T-helper 22 cell (primary cell): Measurements from ENCODE around the gene FTSJ1.

Source experiments
- DNase-seq: peaks from one replicate; pipeline ENCODE4 v3.0.0-alpha.2; 2020; ENCODE audit warnings: low read depth

FTSJ1 gene

DNA sequence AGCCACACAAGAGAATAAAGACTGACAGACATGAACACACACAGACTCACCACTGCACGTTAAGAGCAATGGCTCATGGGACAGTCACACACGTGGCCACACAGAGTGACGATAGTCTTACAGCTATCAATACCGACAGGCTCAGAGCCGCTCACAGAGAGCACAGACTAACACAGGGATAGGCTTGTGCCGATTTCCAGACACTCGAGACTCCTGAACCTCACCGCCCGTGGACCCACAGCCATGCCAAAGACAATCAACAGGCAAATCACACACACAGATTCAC is 5.2 kb upstream of the FTSJ1 start:
- DNase-seq: no peak

DNA sequence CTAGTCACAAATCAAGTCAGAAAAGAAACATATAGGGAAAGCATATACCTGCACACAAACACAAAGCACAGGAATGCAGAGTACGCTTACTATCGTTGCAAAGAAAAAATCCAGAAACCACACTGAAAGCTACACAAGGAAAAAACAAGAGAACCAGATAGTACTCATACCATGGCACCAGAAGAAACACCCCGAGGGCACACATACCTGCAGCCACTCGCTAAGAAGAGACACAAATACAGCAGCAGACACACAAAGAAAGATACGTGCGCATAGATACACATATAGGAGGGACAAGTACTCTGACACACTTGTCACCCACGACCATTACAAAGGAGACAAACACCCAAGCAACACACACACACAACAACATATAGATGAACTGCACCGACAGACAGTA is 4.5 kb upstream of the FTSJ1 start:
- no peak for DNase-seq

DNA sequence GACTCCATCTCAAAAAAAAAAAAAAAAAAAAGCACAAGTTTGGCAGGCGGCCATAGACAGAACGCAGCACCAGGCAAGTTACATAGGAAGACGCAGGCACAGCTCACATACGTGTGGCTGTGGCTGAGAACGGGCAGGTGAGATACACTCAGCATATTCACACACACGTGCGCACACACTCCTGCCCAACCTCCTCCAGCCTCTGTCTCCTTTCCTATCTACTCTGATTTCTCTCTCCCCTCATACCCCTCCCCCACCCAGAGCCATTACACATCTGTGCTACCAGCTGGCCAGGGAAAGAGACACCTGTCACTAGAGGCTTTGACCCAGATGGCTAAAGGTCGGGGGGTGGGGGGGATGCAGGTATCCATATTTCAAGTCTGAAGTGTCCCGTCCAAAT is 3.8 kb upstream of the FTSJ1 start:
- DNase-seq: no peak

DNA sequence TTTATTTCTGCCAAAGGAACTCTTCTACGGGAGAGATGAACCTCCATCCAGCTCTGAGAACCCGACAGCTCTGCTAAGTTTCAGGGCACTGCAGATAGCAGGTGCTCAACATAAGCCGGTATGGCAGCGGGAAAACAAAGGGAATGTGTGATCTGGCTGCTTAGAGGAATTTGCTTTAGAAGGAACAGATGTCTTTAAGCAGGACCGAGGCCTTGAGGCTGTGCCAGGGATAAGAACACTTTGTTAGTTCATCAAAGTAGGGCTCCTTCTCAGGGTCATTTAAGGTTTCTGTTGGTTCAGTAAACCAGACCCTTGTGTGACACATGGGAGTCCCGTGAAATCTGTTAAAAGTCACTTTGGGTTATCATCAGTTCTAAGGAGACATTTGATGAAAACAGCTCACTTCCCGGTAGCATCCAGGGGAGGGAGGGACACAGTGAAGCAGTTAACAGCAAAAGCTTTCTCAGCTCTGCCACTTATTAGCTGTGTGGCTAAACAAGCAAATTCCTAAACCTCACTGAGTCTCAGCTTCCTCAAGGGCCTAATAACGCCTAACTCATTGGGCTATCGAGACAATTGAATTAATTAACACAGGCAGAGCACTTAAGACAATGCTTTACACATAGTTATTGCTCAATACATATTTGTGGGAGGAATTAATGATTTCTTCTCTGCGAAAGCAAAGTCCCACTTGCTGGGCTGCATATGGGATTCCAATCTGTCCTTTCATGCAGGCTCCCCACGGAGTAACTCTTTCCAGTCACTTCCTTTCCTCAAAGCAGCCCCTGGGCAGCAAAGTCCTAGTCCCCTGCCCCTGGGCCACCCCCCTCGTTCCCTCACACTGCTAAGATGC is 2.9 kb upstream of the FTSJ1 start:
- DNase-seq: no peak

DNA sequence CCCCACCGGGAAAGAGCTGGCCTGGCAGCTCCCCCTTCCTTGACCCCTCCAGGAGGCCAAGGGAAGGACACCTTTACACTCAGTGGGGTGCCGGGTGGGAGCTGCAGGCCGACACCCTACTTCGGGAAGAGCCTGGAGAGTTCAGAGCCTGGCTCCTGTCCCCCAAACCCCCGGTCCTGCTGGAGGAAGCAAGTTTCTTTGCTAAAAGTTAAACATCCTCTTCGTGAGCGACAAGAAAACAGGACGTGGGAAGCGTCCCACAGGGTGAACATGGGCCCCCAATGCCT is 2.4 kb upstream of the FTSJ1 start:
- no peak for DNase-seq

DNA sequence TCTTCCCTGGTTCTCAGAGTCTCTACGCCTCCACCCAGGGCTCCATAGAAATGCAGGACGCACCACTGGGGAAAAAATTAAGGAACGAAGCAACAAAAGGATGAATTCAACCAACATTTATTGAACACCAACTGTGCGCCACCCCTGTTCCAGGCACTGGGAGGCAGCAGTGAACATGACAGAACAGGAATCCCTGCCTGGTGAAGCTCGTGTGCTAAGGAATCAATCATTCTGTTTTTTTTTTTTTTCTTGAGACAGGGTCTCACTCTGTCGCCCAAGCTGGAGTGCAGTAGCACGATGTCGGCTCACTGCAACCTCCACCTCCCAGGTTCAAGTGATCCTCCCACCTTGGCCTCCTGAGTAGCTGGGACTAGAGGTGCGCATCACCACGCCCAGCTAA is 1.9 kb upstream of the FTSJ1 start:
- DNase-seq: no peak

DNA sequence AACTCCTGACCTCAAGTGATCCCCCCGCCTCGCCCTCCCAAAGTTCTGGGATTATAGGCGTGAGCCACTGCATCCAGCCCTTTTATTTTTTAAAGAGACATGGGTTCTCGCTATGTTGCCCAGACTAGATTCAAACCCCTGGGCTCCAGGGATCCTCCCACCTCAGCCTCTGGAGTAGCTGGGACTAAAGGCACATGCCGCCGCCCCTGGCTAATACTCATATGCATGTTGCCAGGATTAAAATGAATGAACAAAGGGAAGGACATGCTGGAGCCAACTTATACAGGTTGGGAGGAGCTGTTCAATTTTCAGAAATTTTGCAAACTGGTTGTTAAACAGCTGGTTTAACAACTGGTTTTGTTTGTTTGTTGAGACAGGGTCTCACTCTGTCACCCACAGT is 1.4 kb upstream of the FTSJ1 start:
- DNase-seq: no peak

DNA sequence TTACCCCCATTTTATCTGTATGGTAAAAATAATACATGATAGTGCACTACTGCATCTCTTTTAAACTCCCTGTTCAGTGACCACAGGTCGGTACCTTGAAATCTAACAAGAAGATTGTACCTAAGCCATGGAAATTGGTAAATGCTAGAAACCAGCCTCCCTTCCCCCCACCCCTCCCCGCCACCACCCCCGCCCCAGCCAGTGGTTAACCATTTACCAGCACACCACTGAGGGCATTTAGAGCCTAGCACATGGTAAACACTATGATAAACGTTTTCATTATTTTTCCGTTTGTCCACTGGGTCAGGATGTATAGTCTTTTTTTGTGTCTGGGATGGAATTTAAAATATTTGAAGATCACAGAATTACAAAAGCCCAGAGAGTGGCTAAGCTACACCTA is 703 bp upstream of the FTSJ1 start:
- DNase-seq: no peak

DNA sequence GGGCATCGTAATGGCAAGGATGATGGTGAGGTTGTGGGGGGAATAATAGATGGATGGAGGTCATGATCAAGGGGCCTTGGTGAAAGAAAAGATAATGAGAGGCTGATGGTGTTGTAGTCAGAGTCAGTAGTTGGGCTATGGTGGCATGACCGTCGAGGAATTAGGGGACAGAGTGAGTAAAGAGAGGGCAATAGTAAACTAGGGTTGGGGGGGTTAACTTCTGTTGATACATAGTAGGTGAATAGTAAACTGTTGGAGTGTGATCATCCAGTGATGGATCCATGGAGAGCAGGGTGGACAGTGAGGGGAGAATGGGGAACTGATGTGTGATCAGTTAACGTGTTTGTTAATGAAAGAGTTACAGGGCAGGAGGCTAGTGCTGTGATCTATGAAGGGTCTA is 920 bp downstream of the FTSJ1 start:
- DNase-seq: no peak

DNA sequence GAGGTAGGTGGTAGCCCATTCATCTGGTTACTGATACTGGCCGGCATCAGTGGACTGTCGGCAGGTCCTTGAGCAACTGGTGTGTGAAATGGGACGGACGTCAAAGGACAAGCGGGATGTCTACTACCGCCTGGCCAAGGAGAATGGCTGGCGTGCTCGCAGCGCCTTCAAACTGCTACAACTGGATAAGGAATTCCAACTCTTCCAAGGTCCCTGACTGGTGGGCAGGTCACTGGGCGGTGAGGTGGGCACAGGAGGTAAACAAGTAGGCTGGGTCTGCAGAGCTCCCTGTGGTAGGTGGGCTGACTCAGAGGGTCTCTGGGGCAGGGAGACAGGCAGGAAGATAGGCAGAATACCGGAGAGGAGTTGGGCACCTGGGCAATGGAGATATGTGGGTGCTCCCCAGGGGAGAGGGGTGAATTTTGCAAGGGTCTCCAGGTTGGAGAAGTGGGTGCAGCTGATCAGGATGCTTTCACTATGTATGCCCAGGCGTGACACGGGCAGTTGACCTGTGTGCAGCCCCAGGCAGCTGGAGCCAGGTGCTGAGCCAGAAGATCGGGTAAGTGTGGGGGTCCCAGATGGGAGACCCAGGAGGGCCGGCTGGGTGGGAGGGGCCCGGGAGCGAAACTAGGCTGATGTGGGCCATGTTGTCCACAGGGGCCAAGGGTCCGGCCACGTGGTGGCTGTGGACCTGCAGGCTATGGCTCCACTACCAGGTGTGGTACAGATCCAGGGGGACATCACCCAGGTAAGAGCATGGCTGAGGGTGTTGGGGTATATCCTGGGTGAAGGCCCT is 2.2 kb downstream of the FTSJ1 start:
- DNase-seq: no peak

DNA sequence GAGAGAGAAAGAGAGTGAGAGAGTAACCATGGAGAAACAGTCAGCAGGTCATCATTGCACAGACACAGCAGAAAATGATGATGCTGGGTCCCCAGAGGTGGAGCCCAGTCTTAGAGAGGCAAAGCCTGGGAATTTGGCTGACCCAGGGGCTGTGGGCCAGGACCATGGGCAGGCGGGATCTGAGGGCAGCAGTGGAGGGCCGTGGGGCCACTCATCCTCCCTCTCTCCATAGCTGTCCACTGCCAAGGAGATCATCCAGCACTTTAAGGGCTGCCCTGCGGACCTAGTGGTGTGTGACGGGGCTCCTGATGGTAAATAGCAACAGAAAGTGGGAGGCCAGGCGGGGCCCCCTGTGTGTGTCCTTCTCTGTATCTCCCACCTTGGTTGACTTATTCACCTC is 2.8 kb downstream of the FTSJ1 start:
- no peak for DNase-seq

DNA sequence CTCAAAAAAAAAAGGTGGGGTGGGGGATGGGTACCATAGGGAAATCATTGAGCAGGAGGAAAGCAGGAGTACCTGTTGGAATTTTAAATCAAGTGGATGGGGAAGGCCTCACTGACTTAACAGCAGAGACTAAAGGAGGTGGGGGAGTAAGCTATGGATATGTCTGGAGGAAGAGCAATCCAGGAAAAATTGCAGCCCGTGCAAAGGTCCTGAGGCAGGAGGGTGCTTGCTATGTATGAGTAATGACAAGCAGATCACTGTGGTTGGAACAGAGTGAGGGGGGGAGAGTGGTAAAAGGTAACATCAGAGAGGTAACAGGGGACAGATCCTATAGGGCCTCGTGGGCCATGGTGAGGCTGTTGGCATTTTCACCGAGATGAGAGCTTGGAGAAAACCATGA is 4.1 kb downstream of the FTSJ1 start:
- DNase-seq: no peak

DNA sequence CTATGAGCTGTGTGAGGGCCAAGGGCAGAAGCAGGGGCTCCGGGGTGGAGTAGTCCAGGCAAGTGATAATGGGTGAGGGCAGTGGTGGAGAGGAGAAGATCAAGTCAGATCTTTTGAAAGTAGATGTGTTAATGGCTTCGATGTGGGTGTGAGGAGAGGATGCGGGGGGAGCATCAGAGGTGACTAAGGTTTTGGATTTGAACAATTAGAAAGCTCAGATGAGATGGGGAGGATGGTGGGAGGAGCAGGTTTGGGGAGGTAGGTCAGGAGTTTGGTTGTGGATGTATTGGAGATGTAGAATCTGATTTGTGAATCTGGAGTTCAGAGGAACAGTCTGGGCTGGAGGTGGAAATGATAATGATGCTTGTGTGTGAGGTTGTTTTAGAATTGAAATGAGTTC is 4.6 kb downstream of the FTSJ1 start:
- no peak for DNase-seq

DNA sequence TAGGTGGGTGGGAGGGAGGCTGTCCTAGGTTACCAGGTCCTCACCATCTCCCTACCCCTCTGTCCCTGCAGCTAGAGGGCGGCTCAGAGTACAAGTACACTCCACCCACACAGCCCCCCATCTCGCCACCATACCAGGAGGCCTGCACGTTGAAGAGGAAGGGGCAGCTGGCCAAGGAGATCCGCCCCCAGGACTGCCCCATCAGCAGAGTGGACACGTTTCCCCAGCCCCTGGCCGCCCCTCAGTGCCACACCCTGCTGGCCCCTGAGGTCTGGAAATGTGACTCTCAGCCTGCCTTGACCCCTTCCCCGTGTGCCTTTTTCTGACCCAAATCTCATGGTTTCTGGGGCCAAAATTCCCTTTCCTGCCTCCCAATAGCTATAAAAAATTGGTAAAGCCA is 6.5 kb downstream of the FTSJ1 start:
- no peak for DNase-seq

DNA sequence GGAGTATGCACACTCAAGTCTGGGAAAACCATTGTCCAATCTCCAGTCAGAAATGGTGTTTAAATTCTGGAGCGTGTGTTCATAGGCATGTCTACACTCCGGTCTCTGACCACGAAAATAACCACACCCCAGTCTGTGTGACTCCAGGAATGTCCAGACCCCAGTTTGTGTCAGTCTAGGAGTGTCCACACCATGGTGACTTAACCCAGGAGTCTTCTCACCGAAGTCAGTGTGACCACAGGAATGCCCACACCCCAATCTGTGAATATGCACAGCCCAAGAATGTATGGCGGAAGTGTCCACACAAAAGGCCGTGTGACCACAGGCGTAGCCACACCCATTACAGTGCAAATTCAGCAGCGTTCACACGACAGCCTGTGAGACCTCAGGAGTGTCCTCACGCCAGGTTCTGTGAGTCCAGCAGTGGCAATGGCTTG is 11.4 kb downstream of the FTSJ1 start:
- no peak for DNase-seq

DNA sequence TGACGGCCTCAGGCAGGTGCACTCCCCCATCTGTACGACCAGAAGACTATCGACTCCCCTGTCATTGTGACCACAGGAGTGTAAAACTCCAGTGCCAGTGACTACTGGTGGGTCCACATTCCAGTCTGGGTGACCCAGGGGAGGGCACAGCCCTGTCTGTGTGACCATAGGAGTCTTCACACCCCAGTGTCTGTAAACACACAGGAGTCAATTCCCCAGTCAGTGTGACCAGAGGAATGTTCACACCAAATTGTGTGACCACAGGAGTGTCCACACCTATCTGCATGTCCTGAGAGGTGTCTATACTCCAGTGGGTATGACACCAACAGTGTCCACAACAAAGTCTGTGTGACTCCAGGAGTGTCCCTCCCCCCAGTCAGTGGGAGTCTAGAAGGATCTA is 12.0 kb downstream of the FTSJ1 start:
- no peak for DNase-seq

DNA sequence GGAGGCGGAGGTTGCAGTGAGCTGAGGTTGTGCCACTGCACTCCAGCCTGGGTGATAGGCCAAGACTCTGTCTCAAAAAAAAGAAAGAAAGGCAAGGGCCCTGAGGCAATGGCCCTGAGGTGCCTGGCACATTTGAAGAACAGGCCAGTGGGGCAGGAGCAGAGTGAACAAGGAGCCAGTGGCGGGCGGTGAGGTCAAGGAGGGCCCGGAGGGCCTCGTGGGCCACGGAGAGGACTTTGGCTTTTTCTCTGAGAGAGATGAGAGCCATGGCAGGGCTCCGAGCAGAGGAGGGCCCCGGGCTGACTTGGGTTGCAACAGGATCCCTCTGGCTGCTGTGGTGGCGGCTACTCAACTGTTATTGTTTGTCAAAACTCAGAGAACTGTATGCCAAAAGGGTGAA is 13.3 kb downstream of the FTSJ1 start:
- DNase-seq: no peak

DNA sequence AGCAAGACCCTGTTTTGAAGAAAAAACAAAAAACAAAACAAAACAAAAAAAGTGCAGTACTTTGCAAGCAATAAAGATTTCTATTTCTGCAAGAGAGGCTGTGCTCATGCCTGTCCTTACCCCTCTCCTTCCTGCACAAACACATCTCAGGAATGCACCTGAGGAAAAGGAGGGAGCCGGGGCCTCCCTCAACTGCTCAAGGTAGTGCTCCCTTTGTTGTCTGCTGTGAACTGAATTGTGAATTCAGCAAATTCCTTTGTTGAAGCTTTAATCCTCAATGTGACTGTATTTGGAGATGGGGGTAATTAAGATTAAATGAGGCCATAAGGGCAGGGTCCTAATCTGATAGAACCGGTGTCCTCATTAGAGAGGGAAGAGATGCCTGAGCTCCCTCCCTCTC is 13.9 kb downstream of the FTSJ1 start:
- DNase-seq: no peak

DNA sequence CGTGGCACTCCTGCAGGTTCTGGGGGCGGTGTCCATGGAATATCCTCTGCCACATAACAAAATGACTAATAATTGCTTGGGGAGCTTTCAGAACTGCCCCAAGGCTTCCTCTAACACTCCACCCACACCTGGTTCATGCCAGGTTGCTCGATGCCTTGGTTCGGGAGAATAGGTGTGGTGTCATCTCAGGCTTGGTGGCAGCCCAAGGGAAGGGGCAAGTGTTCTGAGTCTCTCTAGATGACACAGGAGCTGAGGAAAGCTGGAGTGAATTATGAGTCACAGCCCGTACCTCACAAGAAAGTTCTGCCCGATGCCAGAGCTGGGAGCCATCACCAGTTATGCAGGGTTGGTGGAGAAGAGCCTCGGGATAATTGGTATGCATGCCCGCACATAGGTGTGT is 14.7 kb downstream of the FTSJ1 start:
- DNase-seq: no peak

DNA sequence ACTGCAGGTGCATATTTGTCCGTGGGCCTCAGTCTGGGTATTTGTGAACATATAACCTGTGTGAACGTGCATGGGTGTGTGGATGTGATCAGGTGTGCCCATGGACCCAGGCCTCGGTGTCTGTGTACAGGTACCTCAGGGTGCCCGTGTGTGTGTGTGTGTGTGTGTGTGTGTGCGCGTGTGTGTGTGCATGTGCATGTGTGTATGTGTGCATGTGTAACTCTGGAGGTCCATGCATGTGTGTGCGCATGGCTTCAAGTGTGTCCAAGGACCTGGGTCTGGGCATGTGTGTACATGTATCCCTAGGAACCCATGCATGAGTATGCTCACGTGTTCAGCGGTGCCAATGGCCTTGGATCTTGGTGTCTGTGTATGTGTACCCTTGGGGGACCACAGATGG is 15.8 kb downstream of the FTSJ1 start:
- no peak for DNase-seq

DNA sequence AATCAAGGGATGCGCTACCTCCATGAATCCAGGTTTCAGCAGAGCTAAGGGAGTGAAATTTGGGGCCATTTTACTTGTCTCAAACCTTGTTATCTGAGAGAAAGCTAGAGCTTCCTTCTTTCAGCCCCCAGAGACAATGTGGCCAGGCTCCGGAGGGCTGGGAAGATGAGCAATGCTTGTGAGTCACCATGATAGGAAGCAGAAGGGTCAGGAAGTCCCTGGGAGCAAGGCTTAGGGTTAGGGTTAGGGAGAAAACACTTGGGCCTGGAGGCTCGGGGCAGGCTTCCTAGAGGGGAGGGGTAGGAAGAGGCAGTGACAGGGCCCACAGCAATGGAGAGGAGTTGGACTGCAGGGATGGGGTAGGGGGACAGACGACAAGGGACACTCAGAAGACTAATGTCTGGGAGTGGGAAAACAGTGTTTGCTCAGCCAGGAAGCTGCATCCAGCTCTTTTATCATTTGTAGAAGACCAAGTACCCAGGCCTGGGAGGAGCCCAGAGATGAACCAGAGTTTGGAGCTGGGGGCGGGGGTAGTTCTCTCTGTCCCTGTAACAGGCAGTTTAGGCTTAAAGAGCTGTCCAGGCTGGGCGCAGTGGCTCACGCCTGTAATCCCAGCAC is 16.4 kb downstream of the FTSJ1 start:
- no peak for DNase-seq

DNA sequence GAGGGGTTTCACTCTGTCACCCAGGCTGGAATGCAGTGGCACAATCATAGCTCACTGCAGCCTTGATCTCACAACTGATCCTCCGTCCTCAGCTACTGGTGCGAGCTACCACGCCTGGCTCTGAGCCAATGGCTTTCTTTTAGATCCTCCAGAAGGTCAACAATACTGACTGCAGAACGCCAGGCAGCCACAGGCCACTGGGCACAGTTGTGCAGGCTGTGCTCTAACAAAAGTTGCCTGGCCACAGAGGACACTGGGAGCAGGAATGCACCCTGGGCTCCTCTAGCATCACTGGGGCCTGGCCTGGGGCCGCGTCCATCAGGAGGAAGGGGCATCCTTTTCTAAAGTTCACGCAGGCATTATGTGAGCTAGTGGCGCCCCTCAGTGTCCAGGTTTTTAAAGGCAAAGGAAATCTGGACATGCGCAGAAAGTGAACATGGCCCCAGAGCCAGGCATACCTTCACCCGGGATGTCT is 17.9 kb downstream of the FTSJ1 start:
- DNase-seq: no peak

DNA sequence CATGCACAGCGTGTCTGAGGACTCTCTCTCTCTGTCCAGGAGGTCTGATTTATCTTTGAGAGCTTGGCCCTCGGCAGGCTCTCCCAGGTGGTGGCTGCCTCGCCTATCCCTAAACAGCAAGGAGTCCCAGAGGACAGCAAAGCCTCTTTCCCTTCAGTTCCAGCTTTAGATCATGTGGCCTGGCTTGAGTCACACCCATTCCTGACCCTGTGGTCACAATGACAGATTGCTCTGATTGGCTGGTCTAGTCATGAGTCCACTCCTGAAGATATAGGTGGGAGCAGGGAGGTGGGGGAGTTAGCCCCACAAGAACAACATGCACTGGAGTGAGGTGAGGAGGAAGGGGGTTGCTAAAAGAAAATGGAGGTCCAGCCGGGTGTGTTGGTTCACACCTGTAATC is 20.7 kb downstream of the FTSJ1 start:
- DNase-seq: no peak

DNA sequence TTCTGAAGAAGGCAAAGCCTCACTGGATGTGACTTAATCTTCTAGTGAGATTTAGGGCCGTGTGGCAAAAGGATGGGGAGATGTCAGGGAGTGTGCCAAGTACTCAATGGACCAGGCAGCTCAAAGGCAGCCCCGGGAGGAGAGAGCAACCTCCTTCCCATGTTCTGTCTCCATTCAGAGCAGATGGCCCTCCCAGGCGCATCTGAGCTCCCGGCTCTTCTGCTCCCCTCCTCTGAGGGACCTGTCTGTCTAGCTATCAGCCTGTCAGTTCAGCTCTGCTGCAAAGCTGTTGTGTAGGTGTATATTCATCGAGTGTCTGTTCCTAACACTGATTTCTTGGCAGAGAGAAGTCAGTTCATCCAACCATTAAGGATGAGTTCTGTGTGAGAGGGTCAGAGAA is 21.9 kb downstream of the FTSJ1 start:
- no peak for DNase-seq
